ENCODE results near the gene LCE6A. TPM values are rescaled to one million over a fixed set of nuclear protein-coding genes. Genes with fewer than 3 reads are reported as not detected.
A peak's percentile ranks its signal among the peaks of the same experiment; 100 is the strongest.

Gene LCE6A
- total and polyA plus RNA-seq, 4 experiments from 2014 or later = not detected

DNA sequence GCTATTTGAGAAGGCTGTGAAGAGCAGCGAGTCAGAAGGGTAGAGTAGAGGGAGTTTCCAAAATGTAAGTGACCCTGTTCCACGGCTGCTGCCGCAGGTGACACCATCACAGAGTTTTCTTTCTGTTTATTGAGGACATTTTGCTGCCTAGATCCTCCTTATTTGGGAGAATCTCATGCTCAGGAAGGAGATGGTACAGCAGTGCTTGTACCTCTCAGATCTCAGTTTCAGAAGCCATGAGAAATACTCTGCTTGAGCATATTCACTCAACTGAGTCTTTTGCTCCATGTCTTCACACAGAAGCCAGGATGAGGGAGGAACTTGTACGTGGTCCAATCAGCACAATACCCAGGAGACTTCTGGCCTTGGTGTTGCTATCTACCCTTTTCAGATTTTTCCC, 18.7 kb downstream of the LCE6A start:
- peaks cover 3 to 10% of the 10 kb centered on the region in 2 donors for H3K27me3 Mint-ChIP-seq
- ChIA-PET CTCF (ENCODE audit: partially characterized antibody) (interaction anchor here (0.9 to 1.1 kb wide), 3 partner anchors 9 to 12 kb away, joined by 3 to 4 read pairs (median 3); no protein-coding TSS in a partner anchor), POLR2A (ENCODE audit: partially characterized antibody) (no interaction called here)
- no peaks in the 10 kb centered on the region for H3K4me1 ChIP-seq (ENCODE audit: insufficient read depth, low read length)
- no peak overlapping the region for H3K4me3 ChIP-seq (ENCODE audit: low read length in 2 of 2)
- no peaks in the 10 kb centered on the region for H3K9me3 ChIP-seq (ENCODE audit: control insufficient read depth in 1 of 2, low read length in 2 of 2)
- no peaks in the 10 kb centered on the region for H3K4me1 Mint-ChIP-seq
- no peak overlapping the region for H3K4me3 Mint-ChIP-seq
- H3K36me3 Mint-ChIP-seq = no peaks in the 10 kb centered on the region
- H3K27ac ChIP-seq (ENCODE audit: low read depth, low read length) = no peak overlapping the region
- no peaks in the 10 kb centered on the region for H3K27me3 ChIP-seq (ENCODE audit: insufficient read depth, low read length)
- H3K36me3 ChIP-seq (ENCODE audit: insufficient read depth, low read length) = no peaks in the 10 kb centered on the region
- H3K9me3 Mint-ChIP-seq = no peaks in the 10 kb centered on the region
- H3K27ac Mint-ChIP-seq = no peak overlapping the region
- intact Hi-C loops (cut with micrococcal nuclease) = no loop called here
- no peak for DNase-seq

DNA sequence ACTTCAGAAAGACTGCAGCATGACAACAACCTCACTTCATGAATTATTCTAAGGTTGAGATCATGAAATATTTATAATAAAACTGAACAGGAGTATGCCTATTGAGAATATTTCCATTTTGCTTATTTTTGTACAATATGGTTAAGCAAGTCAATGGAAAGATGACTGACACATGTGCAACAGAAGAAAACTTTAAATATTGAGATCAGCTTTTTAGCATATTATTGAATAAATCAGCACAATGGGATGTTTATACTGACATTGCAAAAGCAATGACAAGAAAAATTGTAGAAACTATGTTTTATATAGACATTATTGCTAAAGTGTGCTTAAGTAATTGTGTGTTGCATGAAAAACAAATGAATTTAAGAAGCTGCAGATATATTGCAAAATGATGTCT, 21.8 kb downstream of the LCE6A start:
- H3K9me3 Mint-ChIP-seq = no peaks in the 10 kb centered on the region
- Histone ChIP-seq H3K9me3 (ENCODE audit: control insufficient read depth in 1 of 2, low read length in 2 of 2) (no peaks in the 10 kb centered on the region), H3K27ac (ENCODE audit: low read depth, low read length) (no peak overlapping the region), H3K4me3 (ENCODE audit: low read length in 2 of 2) (no peak overlapping the region), H3K4me1 (ENCODE audit: insufficient read depth, low read length) (no peaks in the 10 kb centered on the region), H3K27me3 (ENCODE audit: insufficient read depth, low read length) (no peaks in the 10 kb centered on the region), H3K36me3 (ENCODE audit: insufficient read depth, low read length) (no peaks in the 10 kb centered on the region)
- intact Hi-C loops (cut with micrococcal nuclease) = no loop called here
- POLR2A ChIA-PET (ENCODE audit: partially characterized antibody) = no interaction called here
- H3K27ac Mint-ChIP-seq = no peak overlapping the region
- H3K27me3 Mint-ChIP-seq = peaks cover 1 to 4% of the 10 kb centered on the region in 2 donors
- DNase-seq = no peak
- H3K4me3 Mint-ChIP-seq = no peak overlapping the region
- CTCF ChIA-PET (ENCODE audit: partially characterized antibody) = no interaction called here
- no peaks in the 10 kb centered on the region for H3K4me1 Mint-ChIP-seq
- no peaks in the 10 kb centered on the region for H3K36me3 Mint-ChIP-seq

DNA sequence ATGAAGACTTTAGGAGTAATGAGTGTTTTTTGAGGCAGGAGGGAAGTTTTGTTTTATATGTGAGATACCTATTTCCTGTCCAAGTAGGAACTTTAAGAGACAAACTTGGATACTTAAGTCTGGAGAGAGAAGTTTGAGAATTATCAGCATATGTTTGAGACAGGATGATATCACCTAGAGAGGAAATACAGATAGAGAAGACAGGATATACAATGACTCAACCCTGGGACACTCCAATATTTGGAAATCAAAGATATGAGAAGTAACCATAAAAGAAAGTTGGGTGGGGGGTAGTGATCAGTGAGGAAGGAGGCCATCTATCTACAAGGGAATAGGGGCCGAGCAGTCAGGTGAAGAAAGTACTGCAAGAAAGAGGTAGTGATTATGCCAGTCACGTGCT, 23.7 kb downstream of the LCE6A start:
- no peak for DNase-seq
- ChIA-PET POLR2A (ENCODE audit: partially characterized antibody) (no interaction called here), CTCF (ENCODE audit: partially characterized antibody) (no interaction called here)
- Histone ChIP-seq H3K4me1 (ENCODE audit: insufficient read depth, low read length) (no peaks in the 10 kb centered on the region), H3K4me3 (ENCODE audit: low read length in 2 of 2) (no peak overlapping the region), H3K36me3 (ENCODE audit: insufficient read depth, low read length) (no peaks in the 10 kb centered on the region), H3K27ac (ENCODE audit: low read depth, low read length) (no peak overlapping the region), H3K27me3 (ENCODE audit: insufficient read depth, low read length) (no peaks in the 10 kb centered on the region), H3K9me3 (ENCODE audit: control insufficient read depth in 1 of 2, low read length in 2 of 2) (no peaks in the 10 kb centered on the region)
- H3K9me3 Mint-ChIP-seq = no peaks in the 10 kb centered on the region
- peaks cover 0 to 3% of the 10 kb centered on the region in 2 donors for H3K27me3 Mint-ChIP-seq
- peaks cover 0 to 1% (median 0%) of the 10 kb centered on the region in 4 donors for H3K4me1 Mint-ChIP-seq
- intact Hi-C loops (cut with micrococcal nuclease) = no loop called here
- no peak overlapping the region for H3K4me3 Mint-ChIP-seq
- no peak overlapping the region for H3K27ac Mint-ChIP-seq
- H3K36me3 Mint-ChIP-seq = no peaks in the 10 kb centered on the region

DNA sequence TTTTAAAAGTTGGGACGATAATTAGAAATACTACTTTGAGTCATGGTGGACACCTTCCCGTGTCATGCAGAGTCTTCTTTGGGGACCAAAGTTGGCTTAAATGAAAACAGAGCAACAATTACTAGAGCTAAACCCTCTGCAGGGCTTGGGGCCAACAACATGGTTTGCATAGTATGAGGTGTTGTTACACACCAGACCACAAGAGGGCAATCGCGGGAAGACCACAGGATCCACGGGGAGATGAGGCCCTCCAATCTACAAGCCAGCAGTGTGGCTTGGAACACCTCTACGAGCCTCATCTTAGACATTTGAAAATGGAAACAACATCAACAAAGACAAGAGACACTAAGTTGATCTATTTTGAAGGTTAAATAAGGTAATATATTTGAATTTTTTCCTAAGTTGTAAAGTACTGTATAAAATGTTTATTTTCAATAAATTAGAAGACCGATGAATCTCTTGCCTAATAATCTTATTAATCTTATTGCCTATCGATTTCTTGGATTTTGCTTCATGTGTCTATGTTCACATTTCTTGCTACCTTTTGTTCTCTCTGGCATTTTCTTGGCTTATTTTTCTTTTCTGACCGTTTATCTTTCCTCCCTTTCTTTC, 27.3 kb downstream of the LCE6A start:
- Mint-ChIP-seq H3K27me3 (peaks cover 5 to 6% of the 10 kb centered on the region in 2 donors), H3K36me3 (no peaks in the 10 kb centered on the region), H3K4me3 (no peak overlapping the region), H3K9me3 (no peaks in the 10 kb centered on the region), H3K27ac (no peak overlapping the region), H3K4me1 (peaks cover 0 to 1% (median 0%) of the 10 kb centered on the region in 4 donors)
- no peak overlapping the region for H3K27ac ChIP-seq (ENCODE audit: low read depth, low read length)
- H3K4me3 ChIP-seq (ENCODE audit: low read length in 2 of 2) = no peak overlapping the region
- CTCF ChIA-PET (ENCODE audit: partially characterized antibody) = interaction anchor here (0.6 to 1.7 kb wide), 8 partner anchors 8 to 421 kb away, joined by 3 to 5 read pairs (median 3); partner anchors contain the start of gene SMCP
- POLR2A ChIA-PET (ENCODE audit: partially characterized antibody) = no interaction called here
- no peaks in the 10 kb centered on the region for H3K36me3 ChIP-seq (ENCODE audit: insufficient read depth, low read length)
- intact Hi-C loops (cut with micrococcal nuclease) = no loop called here
- DNase-seq = peak; percentile 31 to 50 (median 38)
- no peaks in the 10 kb centered on the region for H3K27me3 ChIP-seq (ENCODE audit: insufficient read depth, low read length)
- H3K9me3 ChIP-seq (ENCODE audit: control insufficient read depth in 1 of 2, low read length in 2 of 2) = no peaks in the 10 kb centered on the region
- H3K4me1 ChIP-seq (ENCODE audit: insufficient read depth, low read length) = no peaks in the 10 kb centered on the region

DNA sequence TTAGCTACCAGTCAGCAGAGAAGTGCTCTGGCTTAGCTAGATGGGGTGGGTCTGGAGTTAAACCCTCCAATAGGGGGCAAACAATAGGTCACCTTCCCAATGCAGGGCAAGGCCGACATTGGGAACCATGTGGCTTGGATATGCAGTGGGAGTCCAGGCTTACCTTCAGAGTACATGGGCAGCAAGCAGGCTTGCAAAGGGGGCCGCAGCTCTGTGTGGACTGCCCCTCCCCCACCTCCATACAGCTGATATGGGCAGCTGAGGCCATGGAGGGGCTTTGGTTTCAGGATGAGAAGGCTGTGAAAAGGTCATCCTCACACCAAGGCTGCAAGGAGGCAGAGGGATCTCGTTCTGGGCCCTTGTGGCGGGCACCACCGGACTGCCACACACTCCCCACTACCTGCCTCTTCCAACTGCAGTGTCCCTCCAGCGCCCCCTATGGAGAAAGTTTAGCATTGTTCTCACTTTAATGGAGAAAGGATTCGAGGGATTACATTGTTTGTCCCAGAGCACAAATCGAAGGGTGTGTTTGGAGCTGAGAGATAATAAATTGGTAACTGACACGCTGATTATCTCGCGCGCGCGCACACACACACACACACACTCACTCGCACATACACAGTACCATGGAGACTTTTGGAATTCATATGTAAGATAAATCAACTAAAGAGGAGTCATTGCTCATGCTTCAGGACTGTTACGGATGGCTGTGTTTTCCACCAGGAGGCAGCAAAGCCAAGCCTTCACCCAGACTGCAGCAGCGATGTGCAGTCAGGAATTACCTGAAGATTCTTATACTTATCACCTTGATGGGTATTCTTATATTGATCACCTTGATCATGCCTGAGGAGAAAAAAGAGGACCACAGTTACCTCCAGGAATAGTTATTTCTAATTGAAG, 28.4 kb downstream of the LCE6A start:
- Mint-ChIP-seq H3K9me3 (no peaks in the 10 kb centered on the region), H3K27ac (no peak overlapping the region), H3K4me3 (no peak overlapping the region), H3K36me3 (no peaks in the 10 kb centered on the region), H3K4me1 (peaks cover 0 to 1% (median 0%) of the 10 kb centered on the region in 4 donors), H3K27me3 (peaks cover 8 to 11% of the 10 kb centered on the region in 2 donors)
- Histone ChIP-seq H3K27ac (ENCODE audit: low read depth, low read length) (no peak overlapping the region), H3K36me3 (ENCODE audit: insufficient read depth, low read length) (no peaks in the 10 kb centered on the region), H3K4me1 (ENCODE audit: insufficient read depth, low read length) (no peaks in the 10 kb centered on the region), H3K27me3 (ENCODE audit: insufficient read depth, low read length) (no peaks in the 10 kb centered on the region), H3K4me3 (ENCODE audit: low read length in 2 of 2) (no peak overlapping the region), H3K9me3 (ENCODE audit: control insufficient read depth in 1 of 2, low read length in 2 of 2) (no peaks in the 10 kb centered on the region)
- POLR2A ChIA-PET (ENCODE audit: partially characterized antibody) = no interaction called here
- CTCF ChIA-PET (ENCODE audit: partially characterized antibody) = interaction anchor here (0.8 to 1.7 kb wide), 7 partner anchors 8 to 416 kb away, joined by 3 to 5 read pairs (median 3); no protein-coding TSS in a partner anchor
- no peak for DNase-seq
- intact Hi-C loops (cut with micrococcal nuclease) = no loop called here

DNA sequence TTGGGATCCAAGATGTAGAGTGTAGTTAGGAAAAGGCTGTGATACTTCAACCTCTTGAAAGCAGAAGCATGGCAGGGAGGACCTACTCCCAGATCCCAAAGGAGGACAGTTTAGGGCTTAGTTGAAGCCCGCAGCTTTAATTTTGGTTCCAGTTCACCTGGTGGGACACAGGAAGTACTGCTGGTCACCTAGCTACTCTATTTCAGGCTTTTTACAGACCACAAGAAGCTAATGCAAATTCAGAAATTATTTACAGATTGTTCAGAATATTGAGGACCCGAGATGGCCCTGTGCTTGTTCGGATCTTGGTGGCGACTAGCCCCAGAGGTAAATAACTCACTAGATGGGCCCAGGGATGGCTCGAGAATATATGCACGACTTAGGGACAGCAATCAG, 29.1 kb downstream of the LCE6A start:
- Mint-ChIP-seq H3K27me3 (peaks cover 8 to 11% of the 10 kb centered on the region in 2 donors), H3K36me3 (no peaks in the 10 kb centered on the region), H3K27ac (no peak overlapping the region), H3K9me3 (no peaks in the 10 kb centered on the region), H3K4me3 (no peak overlapping the region), H3K4me1 (peaks cover 0 to 1% (median 0%) of the 10 kb centered on the region in 4 donors)
- ChIA-PET CTCF (ENCODE audit: partially characterized antibody) (no interaction called here), POLR2A (ENCODE audit: partially characterized antibody) (no interaction called here)
- H3K9me3 ChIP-seq (ENCODE audit: control insufficient read depth in 1 of 2, low read length in 2 of 2) = no peaks in the 10 kb centered on the region
- no peaks in the 10 kb centered on the region for H3K36me3 ChIP-seq (ENCODE audit: insufficient read depth, low read length)
- H3K27me3 ChIP-seq (ENCODE audit: insufficient read depth, low read length) = no peaks in the 10 kb centered on the region
- no peak overlapping the region for H3K4me3 ChIP-seq (ENCODE audit: low read length in 2 of 2)
- H3K4me1 ChIP-seq (ENCODE audit: insufficient read depth, low read length) = no peaks in the 10 kb centered on the region
- H3K27ac ChIP-seq (ENCODE audit: low read depth, low read length) = no peak overlapping the region
- intact Hi-C loops (cut with micrococcal nuclease) = no loop called here
- DNase-seq = no peak

DNA sequence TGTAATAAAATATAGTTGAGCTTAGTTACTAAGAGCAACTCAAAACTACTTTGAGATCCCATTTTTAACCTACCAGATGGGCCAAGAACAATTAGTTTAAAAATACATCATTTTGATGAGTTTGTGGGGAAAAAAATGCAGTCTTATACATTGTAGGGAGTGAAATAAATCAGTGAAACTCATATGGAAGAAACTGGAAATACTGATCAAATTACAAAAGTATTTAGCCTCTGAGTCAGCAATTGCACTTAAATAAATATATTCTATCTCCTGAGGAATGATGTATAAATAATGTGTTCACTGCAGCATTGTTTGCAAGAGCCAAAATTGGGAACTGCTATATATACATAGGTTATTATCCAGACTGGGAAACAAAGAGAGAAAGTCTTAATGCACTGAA, 30.8 kb downstream of the LCE6A start:
- Mint-ChIP-seq H3K4me1 (peaks cover 0 to 1% (median 0%) of the 10 kb centered on the region in 4 donors), H3K9me3 (no peaks in the 10 kb centered on the region), H3K36me3 (no peaks in the 10 kb centered on the region), H3K27me3 (peaks cover 14% of the 10 kb centered on the region in 2 donors), H3K4me3 (no peak overlapping the region), H3K27ac (no peak overlapping the region)
- DNase-seq = no peak
- H3K36me3 ChIP-seq (ENCODE audit: insufficient read depth, low read length) = no peaks in the 10 kb centered on the region
- intact Hi-C loops (cut with micrococcal nuclease) = no loop called here
- no peaks in the 10 kb centered on the region for H3K4me1 ChIP-seq (ENCODE audit: insufficient read depth, low read length)
- H3K27me3 ChIP-seq (ENCODE audit: insufficient read depth, low read length) = no peaks in the 10 kb centered on the region
- H3K9me3 ChIP-seq (ENCODE audit: control insufficient read depth in 1 of 2, low read length in 2 of 2) = no peaks in the 10 kb centered on the region
- H3K27ac ChIP-seq (ENCODE audit: low read depth, low read length) = no peak overlapping the region
- POLR2A ChIA-PET (ENCODE audit: partially characterized antibody) = no interaction called here
- CTCF ChIA-PET (ENCODE audit: partially characterized antibody) = no interaction called here
- no peak overlapping the region for H3K4me3 ChIP-seq (ENCODE audit: low read length in 2 of 2)
